Hepatocyte (in vitro differentiated cells): Measurements from ENCODE around the gene ABCA3. TPM values are rescaled to one million over a fixed set of nuclear protein-coding genes. Genes with fewer than 3 reads are reported as not detected.

Experiments
- DNase-seq: peaks from one replicate; pipeline ENCODE4 v3.0.0-alpha.2; 2016; ENCODE audit warnings: low spot score
- H2AFZ ChIP-seq: fragments of 200-600 bp; sonication (generic); 2 replicates; pipeline ENCODE4 v1.6.0; 2016; ENCODE audit warnings: antibody characterized with exemption, mild to moderate bottlenecking
- H3K27ac ChIP-seq: fragments of 200-600 bp; sonication (generic); 2 replicates; pipeline ENCODE4 v1.5.1; 2016; ENCODE audit warnings: mild to moderate bottlenecking
- H3K27me3 ChIP-seq: fragments of 200-600 bp; sonication (generic); 2 replicates; pipeline ENCODE4 v1.6.1; 2016
- H3K36me3 ChIP-seq: fragments of 200-600 bp; sonication (generic); replicated peaks from 2 replicates; pipeline ENCODE4 v1.5.1; 2016; ENCODE audit warnings: low read depth; ENCODE audit not compliant: insufficient read depth
- H3K4me1 ChIP-seq: fragments of 200-600 bp; sonication (generic); 2 replicates; pipeline ENCODE4 v1.5.1; 2016; ENCODE audit warnings: mild to moderate bottlenecking, moderate library complexity; ENCODE audit not compliant: insufficient read depth
- H3K4me2 ChIP-seq: fragments of 200-600 bp; sonication (generic); 2 replicates; pipeline ENCODE4 v1.6.0; 2016
- H3K4me3 ChIP-seq: fragments of 200-600 bp; sonication (generic); 2 replicates; pipeline ENCODE4 v1.5.1; 2016; ENCODE audit warnings: mild to moderate bottlenecking
- H3K79me2 ChIP-seq: fragments of 200-600 bp; sonication (generic); 2 replicates; pipeline ENCODE4 v1.6.0; 2017; ENCODE audit warnings: mild to moderate bottlenecking
- H3K9me2 ChIP-seq: fragments of 200-600 bp; sonication (generic); replicated peaks from 2 replicates; pipeline ENCODE4 v1.6.0; 2017; ENCODE audit warnings: mild to moderate bottlenecking; ENCODE audit not compliant: insufficient read depth
- H3K9me3 ChIP-seq: fragments of 200-600 bp; sonication (generic); 2 replicates; pipeline ENCODE4 v1.5.1; 2016; ENCODE audit warnings: low read depth, mild to moderate bottlenecking
- H4K20me1 ChIP-seq: fragments of 200-600 bp; sonication (generic); 2 replicates; pipeline ENCODE4 v1.6.0; 2016; ENCODE audit warnings: mild to moderate bottlenecking; ENCODE audit not compliant: insufficient read depth, poor library complexity, severe bottlenecking
- CTCF ChIP-seq: fragments of 200-600 bp; sonication (generic); IDR thresholded peaks from 2 replicates; pipeline ENCODE4 v1.5.1; 2016; ENCODE audit warnings: antibody characterized with exemption, mild to moderate bottlenecking; ENCODE audit not compliant: poor library complexity
- EZH2 ChIP-seq: fragments of 200-600 bp; sonication (generic); IDR thresholded peaks from 2 replicates; pipeline ENCODE4 v1.6.1; 2016; ENCODE audit warnings: antibody characterized with exemption, mild to moderate bottlenecking, borderline replicate concordance
- EZH2phosphoT487 ChIP-seq: fragments of 200-600 bp; sonication (generic); IDR thresholded peaks from one replicate; pipeline ENCODE4 v1.6.1; 2018; ENCODE audit warnings: antibody characterized with exemption, mild to moderate bottlenecking, low read depth, moderate library complexity; ENCODE audit not compliant: unreplicated experiment, severe bottlenecking
- WGBS: methylation state at CpG from one replicate; pipeline ENCODE4 v1.1.6; 2016; ENCODE audit warnings: low lambda C conversion rate; ENCODE audit errors: missing lambda C conversion rate; 5-methylcytosine and 5-hydroxymethylcytosine counted together
- polyA plus RNA-seq: library from polyadenylated mRNA; unstranded; fragments of >200 nt; fragmentation: Nextera tagmentation; extraction: Ambion mirVana; gene quantifications from 2 replicates; pipeline ENCODE4 v1.2.1, GENCODE V29; 2016
- total RNA-seq: library from RNA; depleted of rRNA; stranded (reverse); fragments of >200 nt; gene quantifications from 2 replicates; pipeline ENCODE4 v1.2.3, GENCODE V29; 2014

The ABCA3 gene
- total and polyA plus RNA-seq, 2 experiments from 2014 or later, result 0.94 to 1.8 TPM

- Histone ChIP-seq H3K79me2 (peaks cover 4% of the 10 kb centered on the region), H3K27me3 (no peaks in the 10 kb centered on the region), H3K27ac (no peak overlapping the region), H4K20me1 (no peaks in the 10 kb centered on the region), H3K4me3 (no peak overlapping the region), H3K9me2 (no peaks in the 10 kb centered on the region), H3K9me3 (no peaks in the 10 kb centered on the region), H3K4me1 (no peaks in the 10 kb centered on the region), H3K36me3 (no peaks in the 10 kb centered on the region), H3K4me2 (no peak overlapping the region), H2AFZ (no peak overlapping the region)
- WGBS, result 83% methylated on average over 30 of the region's 30 CpGs
- no peak for TF ChIP-seq EZH2phosphoT487
- no peak for TF ChIP-seq EZH2
- TF ChIP-seq CTCF, result no peak
- DNase-seq, result no peak
Measured at GRCh38 chr16:2275476-2276367, 64.8 kb downstream of the ABCA3 start.

- no peak overlapping the region for H2AFZ ChIP-seq
- WGBS, result 90% methylated on average over 10 of the region's 10 CpGs
- no peaks in the 10 kb centered on the region for H3K27me3 ChIP-seq
- H3K9me2 ChIP-seq, result no peaks in the 10 kb centered on the region
- no peaks in the 10 kb centered on the region for H3K9me3 ChIP-seq
- TF ChIP-seq CTCF (no peak), EZH2 (no peak), EZH2phosphoT487 (no peak)
- peaks cover 20% of the 10 kb centered on the region for H3K79me2 ChIP-seq
- H3K36me3 ChIP-seq, result no peaks in the 10 kb centered on the region
- H3K4me1 ChIP-seq, result peaks cover 13% of the 10 kb centered on the region
- no peak for DNase-seq
- no peak overlapping the region for H3K27ac ChIP-seq
- H4K20me1 ChIP-seq, result peaks cover 9% of the 10 kb centered on the region
- no peak overlapping the region for H3K4me2 ChIP-seq
- no peak overlapping the region for H3K4me3 ChIP-seq
Measured at GRCh38 chr16:2273931-2274330, 66.6 kb downstream of the ABCA3 start.

- Histone ChIP-seq H3K4me2 (no peak overlapping the region), H3K27ac (no peak overlapping the region), H3K9me2 (no peaks in the 10 kb centered on the region), H3K9me3 (no peaks in the 10 kb centered on the region), H3K79me2 (peaks cover 20% of the 10 kb centered on the region), H3K4me1 (peaks cover 13% of the 10 kb centered on the region), H3K36me3 (no peaks in the 10 kb centered on the region), H2AFZ (no peak overlapping the region), H4K20me1 (peaks cover 9% of the 10 kb centered on the region), H3K27me3 (no peaks in the 10 kb centered on the region), H3K4me3 (no peak overlapping the region)
- DNase-seq, result no peak
- TF ChIP-seq EZH2phosphoT487 (no peak), EZH2 (no peak), CTCF (no peak)
- WGBS, result 93% methylated on average over 16 of the region's 16 CpGs
Measured at GRCh38 chr16:2273484-2273883, 67.0 kb downstream of the ABCA3 start.
